GM21423 (cell line): ENCODE measurements around the gene BCLAF1.
A peak's percentile ranks its signal among the peaks of the same experiment; 100 is the strongest.
"Not testable (repeated sequence)": the region's sequence is repeated elsewhere in the genome, so short reads cannot be mapped to it uniquely, and the experiment has no call there.

ENCODE experiments used
- ATAC-seq: cut with Tn5 transposase; IDR thresholded peaks from one replicate; pipeline ENCODE4 v1.9.1; 2021; ENCODE audit warnings: mild to moderate bottlenecking, moderate library complexity; ENCODE audit not compliant: unreplicated experiment

Gene BCLAF1

GRCh38 chr6:136249336-136249735, 40.3 kb downstream of the BCLAF1 start:
- ATAC-seq, result no peak

GRCh38 chr6:136244061-136244616, 45.5 kb downstream of the BCLAF1 start:
- no peak for ATAC-seq

- ATAC-seq, result no peak
Observed at GRCh38 chr6:136236466-136237293, 53.0 kb downstream of the BCLAF1 start.

- no peak for ATAC-seq
Observed at GRCh38 chr6:136235233-136235564, 54.4 kb downstream of the BCLAF1 start.

GRCh38 chr6:136232701-136233100, 56.9 kb downstream of the BCLAF1 start:
- ATAC-seq, result no peak

- ATAC-seq, result no peak
Observed at GRCh38 chr6:136230219-136230853, 59.3 kb downstream of the BCLAF1 start.

GRCh38 chr6:136228814-136229213, 60.8 kb downstream of the BCLAF1 start:
- no peak for ATAC-seq

GRCh38 chr6:136226674-136227377, 62.8 kb downstream of the BCLAF1 start:
- ATAC-seq, result peak; percentile 17

- ATAC-seq, result peak; percentile 59
Observed at GRCh38 chr6:136226027-136226673, 63.5 kb downstream of the BCLAF1 start.

- ATAC-seq, result no peak
Observed at GRCh38 chr6:136225496-136225895, 64.2 kb downstream of the BCLAF1 start.

GRCh38 chr6:136224974-136225373, 64.7 kb downstream of the BCLAF1 start:
- ATAC-seq, result not testable (repeated sequence)

GRCh38 chr6:136216503-136217401, 72.9 kb downstream of the BCLAF1 start:
- no peak for ATAC-seq

- no peak for ATAC-seq
Observed at GRCh38 chr6:136213853-136214252, 75.8 kb downstream of the BCLAF1 start.

- ATAC-seq, result no peak
Observed at GRCh38 chr6:136213012-136213539, 76.6 kb downstream of the BCLAF1 start.

GRCh38 chr6:136212608-136213007, 77.0 kb downstream of the BCLAF1 start:
- no peak for ATAC-seq

- no peak for ATAC-seq
Observed at GRCh38 chr6:136210398-136211165, 79.1 kb downstream of the BCLAF1 start.

- ATAC-seq, result no peak
Observed at GRCh38 chr6:136209496-136209895, 80.2 kb downstream of the BCLAF1 start.

GRCh38 chr6:136208783-136209182, 80.9 kb downstream of the BCLAF1 start:
- no peak for ATAC-seq
